Liver (tissue), 9 donors: Measurements from ENCODE around the gene CALML3. TPM values are rescaled to one million over a fixed set of nuclear protein-coding genes. Genes with fewer than 3 reads are reported as not detected.

Experiments
- DNase-seq: peaks from one replicate; pipeline ENCODE4 v3.0.0-alpha.2; 2017; ENCODE audit warnings: low spot score
- H3K27ac ChIP-seq, 2 donors: one replicate each; pipeline ENCODE4 v1.7.0; 2013; ENCODE audit warnings: inconsistent platforms in 2 of 2, low read length in 2 of 2, control low read depth in 1 of 2, low read depth in 1 of 2, mild to moderate bottlenecking in 1 of 2
- H3K27me3 ChIP-seq, 4 donors: one replicate each; pipeline versions ENCODE4 v1.6.1 to v1.7.0; 2013; ENCODE audit warnings: low read length in 3 of 4, inconsistent platforms in 1 of 4, mild to moderate bottlenecking in 1 of 4, moderate library complexity in 1 of 4; ENCODE audit not compliant: control insufficient read depth in 4 of 4, insufficient read depth in 4 of 4
- H3K36me3 ChIP-seq, 4 donors: one replicate each; pipeline versions ENCODE4 v1.6.1 to v1.7.0; 2013; ENCODE audit warnings: low read length in 3 of 4, mild to moderate bottlenecking in 3 of 4, low read depth in 1 of 4, moderate library complexity in 1 of 4; ENCODE audit not compliant: control insufficient read depth in 4 of 4, insufficient read depth in 3 of 4
- H3K4me1 ChIP-seq, 4 donors: one replicate each; pipeline versions ENCODE4 v1.6.1 to v1.7.0; 2013; ENCODE audit warnings: low read length in 3 of 4, mild to moderate bottlenecking in 3 of 4, moderate library complexity in 1 of 4; ENCODE audit not compliant: control insufficient read depth in 4 of 4, insufficient read depth in 4 of 4
- H3K4me3 ChIP-seq, 3 donors: one replicate each; pipeline versions ENCODE4 v1.6.1 to v1.7.0; 2013; ENCODE audit warnings: low read length in 3 of 3, control low read depth in 1 of 3, low read depth in 1 of 3, mild to moderate bottlenecking in 1 of 3
- H3K9ac ChIP-seq, 2 donors: one replicate each; pipeline ENCODE4 v1.7.0; 2013; ENCODE audit warnings: low read length in 2 of 2, mild to moderate bottlenecking in 2 of 2, moderate library complexity in 2 of 2, control low read depth in 1 of 2, low read depth in 1 of 2
- H3K9me3 ChIP-seq, 4 donors: one replicate each; pipeline versions ENCODE4 v1.6.1 to v1.7.0; 2013; ENCODE audit warnings: low read length in 3 of 4; ENCODE audit not compliant: control insufficient read depth in 4 of 4
- ATF3 ChIP-seq: IDR thresholded peaks from 2 replicates; pipeline ENCODE4 v1.6.1; 2016; ENCODE audit warnings: antibody characterized with exemption
- FOXA1 ChIP-seq: IDR thresholded peaks from 2 replicates; pipeline ENCODE4 v1.6.1; 2016; ENCODE audit warnings: antibody characterized with exemption
- FOXA2 ChIP-seq: IDR thresholded peaks from 2 replicates; pipeline ENCODE4 v1.6.1; 2016; ENCODE audit warnings: antibody characterized with exemption
- HNF4A ChIP-seq, 2 donors: conservative IDR thresholded peaks; 2 replicates each; pipeline ENCODE4 v1.6.1; 2016; ENCODE audit warnings: antibody characterized with exemption in 2 of 2, mild to moderate bottlenecking in 2 of 2
- HNF4G ChIP-seq: IDR thresholded peaks from 2 replicates; pipeline ENCODE4 v1.6.1; 2016; ENCODE audit warnings: antibody characterized with exemption
- JUND ChIP-seq, 2 donors: IDR thresholded peaks; 2 replicates each; pipeline ENCODE4 v1.6.1; 2016; ENCODE audit warnings: antibody characterized with exemption in 2 of 2
- MAX ChIP-seq: IDR thresholded peaks from 2 replicates; pipeline ENCODE4 v1.6.1; 2016; ENCODE audit warnings: antibody characterized with exemption
- REST ChIP-seq: IDR thresholded peaks from 2 replicates; pipeline ENCODE4 v1.6.1; 2016; ENCODE audit warnings: antibody characterized with exemption, mild to moderate bottlenecking
- RXRA ChIP-seq, 2 donors: IDR thresholded peaks; 2 replicates each; pipeline ENCODE4 v1.6.1; 2017 to 2018; ENCODE audit warnings: antibody characterized with exemption in 2 of 2, mild to moderate bottlenecking in 1 of 2
- SP1 ChIP-seq: IDR thresholded peaks from 2 replicates; pipeline ENCODE4 v1.6.1; 2018; ENCODE audit warnings: antibody characterized with exemption, mild to moderate bottlenecking
- ZBTB33 ChIP-seq: IDR thresholded peaks from 2 replicates; pipeline ENCODE4 v1.6.1; 2016; ENCODE audit warnings: antibody characterized with exemption
- WGBS: extraction: QIAGEN DNeasy Blood & Tissue Kit; methylation state at CpG from one replicate; pipeline ENCODE4 v1.1.7; 2013; 5-methylcytosine and 5-hydroxymethylcytosine counted together
- polyA plus RNA-seq, 2 donors: library from polyadenylated mRNA; stranded (reverse) in 1 of 2; unstranded in 1 of 2; fragments of 200-250 nt in 1 of 2; fragments of >200 nt in 1 of 2; fragmentation: Nextera tagmentation in 1 of 2; extraction: Ambion mirVana in 1 of 2; gene quantifications; one replicate each; pipeline versions ENCODE4 v1.2.1 to v1.2.3, GENCODE V29; 2013 to 2015
- total RNA-seq, 2 donors: library from RNA; depleted of rRNA; stranded (reverse); fragments of >200 nt; gene quantifications; one replicate each; pipeline ENCODE4 v1.2.3, GENCODE V29; 2014
- donor health status: healthy.
- donor health status: healthy.
- donor health status: healthy.
- donor health status: healthy.
- donor health status: healthy.

CALML3 gene
- total and polyA plus RNA-seq, 4 donors, result not detected

- no peak for DNase-seq
Observed at GRCh38 chr10:5529702-5530411, 5.1 kb downstream of the CALML3 start.

GRCh38 chr10:5530412-5530806 lies 5.6 kb downstream of the CALML3 start:
- Histone ChIP-seq H3K27ac (no peak overlapping the region), H3K27me3 (no peaks in the 10 kb centered on the region), H3K4me3 (no peak overlapping the region), H3K4me1 (peaks cover 12 to 44% (median 35%) of the 10 kb centered on the region in 4 donors), H3K9ac (no peak overlapping the region), H3K36me3 (no peaks in the 10 kb centered on the region), H3K9me3 (no peaks in the 10 kb centered on the region)
- DNase-seq, result no peak
- no peak for TF ChIP-seq SP1
- TF ChIP-seq REST, result no peak
- TF ChIP-seq FOXA1, result no peak
- TF ChIP-seq JUND (IDR thresholded peaks at IDR 0.05), result no peak
- WGBS, result 97% methylated on average over 5 of the region's 5 CpGs

More at GRCh38 chr10:5529702-5530411, 5.1 kb downstream of the CALML3 start:
- Histone ChIP-seq H3K36me3 (no peaks in the 10 kb centered on the region), H3K27me3 (no peaks in the 10 kb centered on the region), H3K27ac (peak overlapping the region; percentile 10 to 77), H3K4me3 (no peak overlapping the region), H3K9ac (no peak overlapping the region), H3K4me1 (peaks cover 12 to 39% (median 31%) of the 10 kb centered on the region in 4 donors), H3K9me3 (no peaks in the 10 kb centered on the region)
- WGBS, result 35% methylated on average over 7 of the region's 7 CpGs
- TF ChIP-seq REST (no peak), HNF4A (conservative IDR thresholded peaks at IDR 0.05) (peak; percentile 11 to 50), FOXA2 (no peak), RXRA (IDR thresholded peaks at IDR 0.05) (peak in 1 of 2 donors; percentile 63), ZBTB33 (no peak), HNF4G (peak; percentile 11), ATF3 (no peak), SP1 (peak; percentile 37), JUND (IDR thresholded peaks at IDR 0.05) (no peak), MAX (no peak)
